Tibial nerve (tissue), 4 donors: ENCODE results near the gene SLC30A7. TPM values are rescaled to one million over a fixed set of nuclear protein-coding genes. Genes with fewer than 3 reads are reported as not detected.

ENCODE experiments used
- DNase-seq, 2 donors: peaks; one replicate each; pipeline ENCODE4 v3.0.0-alpha.2; 2019; ENCODE audit warnings: low spot score in 2 of 2
- H3K27ac ChIP-seq, 4 donors: fragments of 200-600 bp; sonication (generic) in 3 of 4; one replicate each; pipeline ENCODE4 v1.5.1; 2017 to 2019; ENCODE audit warnings: mild to moderate bottlenecking in 1 of 4
- H3K27me3 ChIP-seq, 2 donors: fragments of 200-600 bp; sonication (generic) in 1 of 2; one replicate each; pipeline versions ENCODE4 v1.5.1 to v1.6.0; 2017 to 2019
- H3K36me3 ChIP-seq, 3 donors: fragments of 200-600 bp; sonication (generic); one replicate each; pipeline ENCODE4 v1.5.1; 2018 to 2019
- H3K4me1 ChIP-seq, 4 donors: fragments of 200-600 bp; sonication (generic) in 3 of 4; one replicate each; pipeline ENCODE4 v1.5.1; 2017 to 2019
- H3K4me3 ChIP-seq, 4 donors: fragments of 200-600 bp; sonication (generic) in 3 of 4; one replicate each; pipeline ENCODE4 v1.5.1; 2017 to 2019; ENCODE audit warnings: mild to moderate bottlenecking in 1 of 4, moderate library complexity in 1 of 4
- H3K9me3 ChIP-seq, 4 donors: fragments of 200-600 bp; sonication (generic) in 3 of 4; one replicate each; pipeline ENCODE4 v1.5.1; 2017 to 2019
- EP300 ChIP-seq, 2 donors: sonication (generic); formaldehyde crosslinking; IDR thresholded peaks; one replicate each; pipeline ENCODE4 v1.6.1; 2017; ENCODE audit warnings: antibody characterized with exemption in 2 of 2, mild to moderate bottlenecking in 1 of 2
- POLR2A ChIP-seq, 2 donors: fragments of 450-650 bp; IDR thresholded peaks; one replicate each; pipeline ENCODE4 v1.6.1; 2017; ENCODE audit warnings: antibody characterized with exemption in 2 of 2, mild to moderate bottlenecking in 2 of 2, moderate library complexity in 2 of 2
- WGBS, 2 donors: methylation state at CpG; one replicate each; pipeline ENCODE4 v1.1.5; 2018; 5-methylcytosine and 5-hydroxymethylcytosine counted together
- total RNA-seq, 4 donors: library from RNA; depleted of rRNA; stranded (reverse); fragments of >200 nt; gene quantifications; one replicate each; pipeline ENCODE4 v1.1.0, GENCODE V29; 2016
- TF ChIP-seq, protein P1 (sequence below), 5 experiments: fragments of 200-600 bp in 3 of 5; fragments of 450-650 bp in 2 of 5; sonication (generic) in 3 of 5; IDR thresholded peaks; one replicate each; pipeline ENCODE4 v1.5.1; 2016 to 2019; ENCODE audit warnings: antibody characterized with exemption in 5 of 5, mild to moderate bottlenecking in 3 of 5, moderate library complexity in 2 of 5

The SLC30A7 gene
- total RNA-seq, 4 donors from 2014 or later, result 14.4 to 28.8 (median 17.7) TPM

DNA sequence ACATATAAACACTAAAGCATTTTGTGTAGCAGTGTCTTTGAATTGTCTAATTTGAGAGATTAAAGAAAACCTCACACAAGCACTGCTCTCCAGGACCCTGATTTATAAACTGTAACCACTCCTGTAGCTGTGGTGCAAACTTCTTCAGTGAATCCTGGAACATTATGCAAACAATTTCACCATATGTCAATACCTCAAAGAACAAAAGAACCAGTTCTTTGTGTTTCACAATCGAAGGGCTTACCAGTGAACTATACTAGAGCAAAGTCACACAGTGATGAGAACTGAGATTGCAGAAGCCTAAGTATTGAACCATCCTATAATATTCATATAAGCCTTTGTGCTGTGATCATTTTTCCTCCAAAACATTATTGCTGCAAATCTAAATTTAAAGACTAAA, 108.2 kb downstream of the SLC30A7 start:
- no peaks in the 10 kb centered on the region for H3K4me1 ChIP-seq

DNA sequence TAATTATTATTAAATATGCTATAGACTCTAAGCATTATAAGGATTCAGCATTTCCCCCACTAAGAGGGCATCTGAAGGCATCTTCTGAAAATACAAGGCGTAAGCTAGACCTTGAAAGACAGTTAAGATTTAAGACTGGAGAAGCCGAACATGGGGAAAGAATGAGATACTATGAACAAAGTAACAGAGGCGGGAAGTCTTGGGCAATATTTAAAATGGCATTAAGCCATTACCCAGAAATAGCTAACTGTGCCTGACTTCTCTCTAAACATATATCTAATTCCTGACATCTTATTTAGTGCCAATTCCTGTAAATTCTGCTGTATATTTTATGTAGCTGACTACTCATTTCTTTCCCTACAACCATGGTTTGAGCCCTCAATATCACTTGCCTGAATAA, 108.8 kb downstream of the SLC30A7 start:
- Histone ChIP-seq H3K9me3 (no peaks in the 10 kb centered on the region), H3K27ac (no peak overlapping the region), H3K4me1 (no peaks in the 10 kb centered on the region), H3K36me3 (peaks cover 0 to 16% (median 0%) of the 10 kb centered on the region in 3 donors), H3K4me3 (no peak overlapping the region), H3K27me3 (no peaks in the 10 kb centered on the region)
- WGBS, 2 donors, result 66 to 68% methylated on average over 3 of the region's 3 CpGs
- TF ChIP-seq EP300 (IDR thresholded peaks at IDR 0.05), result no peak
- no peak for TF ChIP-seq POLR2A (IDR thresholded peaks at IDR 0.05)
- TF ChIP-seq, protein P1, sequence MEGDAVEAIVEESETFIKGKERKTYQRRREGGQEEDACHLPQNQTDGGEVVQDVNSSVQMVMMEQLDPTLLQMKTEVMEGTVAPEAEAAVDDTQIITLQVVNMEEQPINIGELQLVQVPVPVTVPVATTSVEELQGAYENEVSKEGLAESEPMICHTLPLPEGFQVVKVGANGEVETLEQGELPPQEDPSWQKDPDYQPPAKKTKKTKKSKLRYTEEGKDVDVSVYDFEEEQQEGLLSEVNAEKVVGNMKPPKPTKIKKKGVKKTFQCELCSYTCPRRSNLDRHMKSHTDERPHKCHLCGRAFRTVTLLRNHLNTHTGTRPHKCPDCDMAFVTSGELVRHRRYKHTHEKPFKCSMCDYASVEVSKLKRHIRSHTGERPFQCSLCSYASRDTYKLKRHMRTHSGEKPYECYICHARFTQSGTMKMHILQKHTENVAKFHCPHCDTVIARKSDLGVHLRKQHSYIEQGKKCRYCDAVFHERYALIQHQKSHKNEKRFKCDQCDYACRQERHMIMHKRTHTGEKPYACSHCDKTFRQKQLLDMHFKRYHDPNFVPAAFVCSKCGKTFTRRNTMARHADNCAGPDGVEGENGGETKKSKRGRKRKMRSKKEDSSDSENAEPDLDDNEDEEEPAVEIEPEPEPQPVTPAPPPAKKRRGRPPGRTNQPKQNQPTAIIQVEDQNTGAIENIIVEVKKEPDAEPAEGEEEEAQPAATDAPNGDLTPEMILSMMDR (IDR thresholded peaks at IDR 0.05), result no peak
- no peak for DNase-seq

More for the DNA sequence above, 108.2 kb downstream of the SLC30A7 start:
- Histone ChIP-seq H3K36me3 (peaks cover 0 to 20% (median 0%) of the 10 kb centered on the region in 3 donors), H3K27ac (no peak overlapping the region), H3K4me3 (no peak overlapping the region), H3K27me3 (no peaks in the 10 kb centered on the region), H3K9me3 (no peaks in the 10 kb centered on the region)
- 55 to 57% methylated on average over 1 of the region's 1 CpG for WGBS, 2 donors
- DNase-seq, result no peak
- TF ChIP-seq, protein P1 (IDR thresholded peaks at IDR 0.05), result no peak
- TF ChIP-seq POLR2A (IDR thresholded peaks at IDR 0.05), result no peak
- TF ChIP-seq EP300 (IDR thresholded peaks at IDR 0.05), result no peak

DNA sequence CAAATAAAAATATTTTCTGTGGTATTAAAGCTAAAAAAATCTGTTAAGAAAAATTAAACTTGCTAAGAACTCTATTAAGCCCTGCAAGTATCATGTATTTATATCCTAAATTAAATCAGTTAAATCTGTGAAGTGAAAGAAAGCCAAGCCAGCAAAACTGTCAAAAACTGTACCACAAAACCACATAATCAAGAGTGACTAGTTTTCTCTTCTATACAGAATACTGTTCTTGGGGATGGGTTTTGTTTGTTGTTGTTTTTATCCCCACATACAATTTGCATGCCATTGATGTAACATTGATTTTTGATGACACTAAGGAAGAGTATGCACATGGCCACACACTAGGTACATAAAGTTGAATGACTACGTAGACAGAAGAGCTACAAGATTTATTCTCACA, 109.3 kb downstream of the SLC30A7 start:
- no peak for DNase-seq
- Histone ChIP-seq H3K9me3 (no peaks in the 10 kb centered on the region), H3K4me1 (no peaks in the 10 kb centered on the region), H3K27ac (no peak overlapping the region), H3K27me3 (no peaks in the 10 kb centered on the region), H3K4me3 (no peak overlapping the region), H3K36me3 (peaks cover 0 to 14% (median 0%) of the 10 kb centered on the region in 3 donors)
- 93 to 97% methylated on average over 1 of the region's 1 CpG for WGBS, 2 donors
- TF ChIP-seq EP300 (IDR thresholded peaks at IDR 0.05) (no peak), POLR2A (IDR thresholded peaks at IDR 0.05) (no peak)

DNA sequence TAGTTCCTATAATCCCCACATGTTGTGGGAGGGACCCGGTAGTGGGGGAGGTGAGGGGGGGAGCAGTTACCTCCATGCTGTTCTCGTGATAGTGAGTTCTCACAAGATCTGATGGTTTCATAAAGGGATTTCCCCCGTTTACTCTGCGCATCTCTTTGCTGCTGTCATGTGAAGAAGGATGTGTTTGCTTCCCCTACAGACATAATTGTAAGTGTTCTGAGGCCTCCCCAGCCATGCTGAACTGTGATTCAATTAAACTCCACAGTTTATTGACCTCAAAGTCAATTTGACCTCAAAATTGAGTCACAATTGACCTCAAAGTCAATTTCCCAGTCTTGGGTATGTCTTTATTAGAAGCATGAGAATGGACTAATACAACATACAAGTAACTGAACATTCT, 110.0 kb downstream of the SLC30A7 start:
- no peak for TF ChIP-seq EP300 (IDR thresholded peaks at IDR 0.05)
- TF ChIP-seq, protein P1 (IDR thresholded peaks at IDR 0.05), result no peak
- TF ChIP-seq POLR2A (IDR thresholded peaks at IDR 0.05), result no peak
- Histone ChIP-seq H3K36me3 (peaks cover 0 to 14% (median 0%) of the 10 kb centered on the region in 3 donors), H3K27me3 (no peaks in the 10 kb centered on the region), H3K9me3 (no peaks in the 10 kb centered on the region), H3K4me3 (no peak overlapping the region), H3K4me1 (no peaks in the 10 kb centered on the region), H3K27ac (no peak overlapping the region)
- DNase-seq, result no peak
- WGBS, 2 donors, result 91 to 97% methylated on average over 4 of the region's 4 CpGs

DNA sequence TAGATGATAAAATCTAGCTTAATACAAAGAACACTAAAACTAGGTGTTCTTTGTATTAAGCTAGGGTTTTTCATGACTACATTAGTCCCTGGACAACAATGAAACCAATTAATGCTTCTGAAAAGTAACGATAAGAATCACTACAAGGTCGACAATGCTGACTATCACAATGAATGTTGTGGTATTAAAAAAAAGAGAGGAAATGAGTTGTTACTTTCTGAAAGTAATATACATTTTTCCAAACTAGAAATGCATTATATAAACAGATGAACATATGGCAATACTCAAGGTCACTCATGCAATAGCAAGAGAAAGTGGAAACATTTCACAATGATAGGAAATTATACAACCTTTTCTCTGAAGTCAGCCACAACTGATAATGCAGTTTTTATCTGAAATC, 110.7 kb downstream of the SLC30A7 start:
- peaks cover 0 to 18% (median 0%) of the 10 kb centered on the region in 3 donors for H3K36me3 ChIP-seq
- H3K27me3 ChIP-seq, result no peaks in the 10 kb centered on the region
- no peak overlapping the region for H3K4me3 ChIP-seq
- no peaks in the 10 kb centered on the region for H3K4me1 ChIP-seq
- TF ChIP-seq POLR2A (IDR thresholded peaks at IDR 0.05) (no peak), EP300 (IDR thresholded peaks at IDR 0.05) (no peak)
- TF ChIP-seq, protein P1 (IDR thresholded peaks at IDR 0.05), result no peak
- 56 to 58% methylated on average over 2 of the region's 2 CpGs for WGBS, 2 donors
- no peak overlapping the region for H3K27ac ChIP-seq
- H3K9me3 ChIP-seq, result no peaks in the 10 kb centered on the region
- DNase-seq, result no peak
